ENCODE data around the gene ANK2. TPM values are rescaled to one million over a fixed set of nuclear protein-coding genes. Genes with fewer than 3 reads are reported as not detected.

ANK2 gene
- total and polyA plus RNA-seq, 2 experiments from 2014 or later = 7.7 to 40.4 TPM

DNA sequence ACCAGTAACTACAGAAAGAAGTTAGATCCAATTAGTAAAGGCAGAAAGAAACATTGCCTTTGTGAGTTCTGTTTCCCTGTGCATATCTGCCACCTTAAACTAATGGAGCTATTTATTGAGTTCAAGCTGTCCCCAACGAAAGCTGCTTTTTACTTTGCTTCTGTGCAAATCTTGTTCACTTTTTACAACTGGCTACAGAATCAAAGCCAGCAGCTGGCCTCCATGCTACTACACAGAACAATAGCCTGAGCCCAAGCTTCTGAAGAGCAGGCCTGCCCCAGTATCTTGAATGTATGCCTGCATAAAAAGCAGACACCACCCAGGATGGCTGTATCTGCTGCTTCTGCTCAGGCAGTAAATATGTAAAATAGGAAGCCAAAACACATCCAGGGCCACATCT is 28.1 kb downstream of the ANK2 start:
- H3K27ac Mint-ChIP-seq = no peak overlapping the region
- H3K9me3 Mint-ChIP-seq = no peaks in the 10 kb centered on the region
- H3K4me1 Mint-ChIP-seq = peaks cover 17% of the 10 kb centered on the region; the same call in 2 of the 3 replicates
- no peak overlapping the region for H2AFZ ChIP-seq
- no peaks in the 10 kb centered on the region for H3K36me3 Mint-ChIP-seq (ENCODE audit: low read depth)
- H3K9me2 ChIP-seq (ENCODE audit: insufficient read depth) = no peaks in the 10 kb centered on the region
- TF ChIP-seq CREB1 (CRISPR knock-in tag; IDR thresholded peaks at IDR 0.05; ENCODE audit: low read depth) (no peak), EZH2phosphoT487 (IDR thresholded peaks at IDR 0.05; ENCODE audit: unreplicated experiment) (no peak), STAT1 (IDR thresholded peaks at IDR 0.05; ENCODE audit: unreplicated experiment) (no peak), ZNF462 (CRISPR knock-in tag; IDR thresholded peaks at IDR 0.05) (no peak), ZNF331 (CRISPR knock-in tag; IDR thresholded peaks at IDR 0.05; ENCODE audit: low read depth) (no peak), POLR2AphosphoS5 (IDR thresholded peaks at IDR 0.05; ENCODE audit: low read depth) (no peak), NANOG (IDR thresholded peaks at IDR 0.05; ENCODE audit: borderline replicate concordance) (no peak), EZH2 (IDR thresholded peaks at IDR 0.05; ENCODE audit: low read depth, unreplicated experiment) (no peak), ETS1 (IDR thresholded peaks at IDR 0.05) (no peak), ZNF114 (CRISPR knock-in tag; IDR thresholded peaks at IDR 0.05) (no peak), CTCF (conservative IDR thresholded peaks at IDR 0.05; ENCODE audit: low read depth in 2 of 2) (no peak), JUNB (IDR thresholded peaks at IDR 0.05; ENCODE audit: unreplicated experiment) (no peak)
- TF ChIP-seq, protein P1, sequence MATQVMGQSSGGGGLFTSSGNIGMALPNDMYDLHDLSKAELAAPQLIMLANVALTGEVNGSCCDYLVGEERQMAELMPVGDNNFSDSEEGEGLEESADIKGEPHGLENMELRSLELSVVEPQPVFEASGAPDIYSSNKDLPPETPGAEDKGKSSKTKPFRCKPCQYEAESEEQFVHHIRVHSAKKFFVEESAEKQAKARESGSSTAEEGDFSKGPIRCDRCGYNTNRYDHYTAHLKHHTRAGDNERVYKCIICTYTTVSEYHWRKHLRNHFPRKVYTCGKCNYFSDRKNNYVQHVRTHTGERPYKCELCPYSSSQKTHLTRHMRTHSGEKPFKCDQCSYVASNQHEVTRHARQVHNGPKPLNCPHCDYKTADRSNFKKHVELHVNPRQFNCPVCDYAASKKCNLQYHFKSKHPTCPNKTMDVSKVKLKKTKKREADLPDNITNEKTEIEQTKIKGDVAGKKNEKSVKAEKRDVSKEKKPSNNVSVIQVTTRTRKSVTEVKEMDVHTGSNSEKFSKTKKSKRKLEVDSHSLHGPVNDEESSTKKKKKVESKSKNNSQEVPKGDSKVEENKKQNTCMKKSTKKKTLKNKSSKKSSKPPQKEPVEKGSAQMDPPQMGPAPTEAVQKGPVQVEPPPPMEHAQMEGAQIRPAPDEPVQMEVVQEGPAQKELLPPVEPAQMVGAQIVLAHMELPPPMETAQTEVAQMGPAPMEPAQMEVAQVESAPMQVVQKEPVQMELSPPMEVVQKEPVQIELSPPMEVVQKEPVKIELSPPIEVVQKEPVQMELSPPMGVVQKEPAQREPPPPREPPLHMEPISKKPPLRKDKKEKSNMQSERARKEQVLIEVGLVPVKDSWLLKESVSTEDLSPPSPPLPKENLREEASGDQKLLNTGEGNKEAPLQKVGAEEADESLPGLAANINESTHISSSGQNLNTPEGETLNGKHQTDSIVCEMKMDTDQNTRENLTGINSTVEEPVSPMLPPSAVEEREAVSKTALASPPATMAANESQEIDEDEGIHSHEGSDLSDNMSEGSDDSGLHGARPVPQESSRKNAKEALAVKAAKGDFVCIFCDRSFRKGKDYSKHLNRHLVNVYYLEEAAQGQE (IDR thresholded peaks at IDR 0.05; ENCODE audit: unreplicated experiment) = no peak
- H3F3A ChIP-seq (replicated peaks; ENCODE audit: low read depth) = no peaks in the 10 kb centered on the region
- H3K4me1 ChIP-seq (ENCODE audit: insufficient read depth) = peaks cover 4% of the 10 kb centered on the region; the same call in 1 of the 2 replicates
- ATAC-seq = peak; percentile 40; the same call in 2 of the 3 replicates
- H3K27ac ChIP-seq (ENCODE audit: low read depth) = no peak overlapping the region
- no peaks in the 10 kb centered on the region for H3K27me3 ChIP-seq (ENCODE audit: insufficient read depth)
- H3K4me3 Mint-ChIP-seq = no peak overlapping the region
- no peaks in the 10 kb centered on the region for H3K36me3 ChIP-seq (ENCODE audit: insufficient read depth)
- H3K27me3 Mint-ChIP-seq (ENCODE audit: insufficient read depth, low read depth, poor library complexity) = no peaks in the 10 kb centered on the region
- no peak for DNase-seq (ENCODE audit: low spot score)
- H3K4me2 ChIP-seq = no peak overlapping the region
- H3K79me2 ChIP-seq (replicated peaks; ENCODE audit: insufficient read depth) = no peaks in the 10 kb centered on the region
- no peak overlapping the region for H3K4me3 ChIP-seq
- no peaks in the 10 kb centered on the region for H4K20me1 ChIP-seq (replicated peaks; ENCODE audit: insufficient read depth)
